Limb (tissue), 2 donors: ENCODE data around the gene FAM47E.
"Not testable (repeated sequence)": the region's sequence is repeated elsewhere in the genome, so short reads cannot be mapped to it uniquely, and the experiment has no call there.

Experiments
- DNase-seq, 2 donors: peaks; one replicate each; pipeline ENCODE4 v3.0.0-alpha.2; 2016; ENCODE audit errors: extremely low spot score in 2 of 2

FAM47E gene

GRCh38 chr4:76224171-76224570 is 27.4 kb upstream of the FAM47E start:
- no peak for DNase-seq

- no peak for DNase-seq
Measured at GRCh38 chr4:76226418-76226817, 25.1 kb upstream of the FAM47E start.

- no peak for DNase-seq
Measured at GRCh38 chr4:76232681-76233080, 18.8 kb upstream of the FAM47E start.

- DNase-seq = no peak
Measured at GRCh38 chr4:76233083-76233482, 18.4 kb upstream of the FAM47E start.

- no peak for DNase-seq
Measured at GRCh38 chr4:76233529-76233928, 18.0 kb upstream of the FAM47E start.

GRCh38 chr4:76233967-76234678 is 17.4 kb upstream of the FAM47E start:
- no peak for DNase-seq

GRCh38 chr4:76234679-76235044 is 16.9 kb upstream of the FAM47E start:
- no peak for DNase-seq

- DNase-seq = no peak
Measured at GRCh38 chr4:76235407-76235806, 16.1 kb upstream of the FAM47E start.

- DNase-seq = no peak
Measured at GRCh38 chr4:76235915-76236314, 15.6 kb upstream of the FAM47E start.

- no peak for DNase-seq
Measured at GRCh38 chr4:76238236-76238635, 13.3 kb upstream of the FAM47E start.

GRCh38 chr4:76238701-76239100 is 12.8 kb upstream of the FAM47E start:
- no peak for DNase-seq

- no peak for DNase-seq
Measured at GRCh38 chr4:76240236-76240635, 11.3 kb upstream of the FAM47E start.

GRCh38 chr4:76243877-76244276 is 7.6 kb upstream of the FAM47E start:
- not testable (repeated sequence) for DNase-seq

- no peak for DNase-seq
Measured at GRCh38 chr4:76246025-76246424, 5.5 kb upstream of the FAM47E start.

- DNase-seq = no peak
Measured at GRCh38 chr4:76246852-76247251, 4.7 kb upstream of the FAM47E start.

- no peak for DNase-seq
Measured at GRCh38 chr4:76250962-76251361, 559 bp upstream of the FAM47E start.

GRCh38 chr4:76252271-76252653 is 741 bp downstream of the FAM47E start:
- no peak for DNase-seq

- no peak for DNase-seq
Measured at GRCh38 chr4:76253511-76253910, 2.0 kb downstream of the FAM47E start.

- DNase-seq = no peak
Measured at GRCh38 chr4:76256032-76256431, 4.5 kb downstream of the FAM47E start.

- DNase-seq = no peak
Measured at GRCh38 chr4:76256968-76257367, 5.4 kb downstream of the FAM47E start.

GRCh38 chr4:76257824-76258223 is 6.3 kb downstream of the FAM47E start:
- no peak for DNase-seq

- DNase-seq = no peak
Measured at GRCh38 chr4:76260571-76260970, 9.1 kb downstream of the FAM47E start.

- no peak for DNase-seq
Measured at GRCh38 chr4:76265631-76266218, 14.2 kb downstream of the FAM47E start.

- DNase-seq = no peak
Measured at GRCh38 chr4:76266627-76267026, 15.1 kb downstream of the FAM47E start.
